Fibroblast of villous mesenchyme (primary cell): ENCODE data around the gene ARMH3. TPM values are rescaled to one million over a fixed set of nuclear protein-coding genes. Genes with fewer than 3 reads are reported as not detected.
A peak's percentile ranks its signal among the peaks of the same experiment; 100 is the strongest.

Source experiments
- DNase-seq: peaks from one replicate; pipeline ENCODE4 v3.0.0-alpha.2; 2010; ENCODE audit warnings: low read depth
- H3K4me3 ChIP-seq: 2 replicates; pipeline ENCODE4 v1.5.1; 2011; ENCODE audit warnings: low read depth, mild to moderate bottlenecking, low read length
- total RNA-seq: library from RNA; depleted of rRNA; stranded (reverse); fragments of >200 nt; gene quantifications from 2 replicates; pipeline ENCODE4 v1.2.3, GENCODE V29; 2012
- TF ChIP-seq, protein P1 (sequence below): IDR thresholded peaks from 2 replicates; pipeline ENCODE4 v1.5.1; 2012; ENCODE audit warnings: low read depth, mild to moderate bottlenecking, low read length; ENCODE audit not compliant: insufficient read depth

Gene ARMH3
- total RNA-seq, 1 donor, result 10.4 TPM

DNA sequence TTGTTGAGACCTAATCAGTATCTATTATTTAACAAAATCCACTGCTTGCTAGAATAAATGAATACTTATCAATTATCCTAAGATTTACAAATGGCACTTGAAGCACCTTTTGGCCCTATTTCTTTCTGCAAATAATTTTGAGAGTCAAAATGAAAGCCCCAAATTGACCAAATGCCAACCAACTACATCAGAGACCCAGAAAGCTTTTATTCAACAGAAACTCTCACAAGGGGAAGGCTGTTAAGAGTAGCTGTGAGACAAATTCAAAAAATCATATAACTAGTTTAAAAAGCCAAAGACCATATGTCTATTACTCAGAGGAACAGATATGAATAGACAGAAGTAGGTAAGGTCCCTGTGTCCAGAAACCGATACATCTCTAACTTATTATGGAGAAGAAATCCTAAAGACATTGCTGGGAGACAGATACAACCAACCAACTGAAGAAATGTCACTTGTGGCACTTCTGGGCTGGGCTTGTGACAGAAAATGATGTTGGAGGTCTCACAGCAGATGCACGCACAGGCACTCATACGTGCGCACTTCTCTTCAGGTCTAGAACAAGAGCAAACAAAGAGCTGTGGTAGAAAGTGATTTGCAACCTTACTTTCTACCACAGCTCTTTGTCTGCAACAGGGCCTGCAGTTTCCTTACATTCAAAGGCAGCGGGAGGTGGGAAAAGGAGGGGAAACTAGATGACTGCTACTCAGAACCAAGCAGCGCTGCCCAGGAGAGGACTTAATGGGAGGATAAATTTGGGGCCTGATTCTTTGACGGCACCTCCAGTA is 153.7 kb downstream of the ARMH3 start:
- TF ChIP-seq, protein P1, sequence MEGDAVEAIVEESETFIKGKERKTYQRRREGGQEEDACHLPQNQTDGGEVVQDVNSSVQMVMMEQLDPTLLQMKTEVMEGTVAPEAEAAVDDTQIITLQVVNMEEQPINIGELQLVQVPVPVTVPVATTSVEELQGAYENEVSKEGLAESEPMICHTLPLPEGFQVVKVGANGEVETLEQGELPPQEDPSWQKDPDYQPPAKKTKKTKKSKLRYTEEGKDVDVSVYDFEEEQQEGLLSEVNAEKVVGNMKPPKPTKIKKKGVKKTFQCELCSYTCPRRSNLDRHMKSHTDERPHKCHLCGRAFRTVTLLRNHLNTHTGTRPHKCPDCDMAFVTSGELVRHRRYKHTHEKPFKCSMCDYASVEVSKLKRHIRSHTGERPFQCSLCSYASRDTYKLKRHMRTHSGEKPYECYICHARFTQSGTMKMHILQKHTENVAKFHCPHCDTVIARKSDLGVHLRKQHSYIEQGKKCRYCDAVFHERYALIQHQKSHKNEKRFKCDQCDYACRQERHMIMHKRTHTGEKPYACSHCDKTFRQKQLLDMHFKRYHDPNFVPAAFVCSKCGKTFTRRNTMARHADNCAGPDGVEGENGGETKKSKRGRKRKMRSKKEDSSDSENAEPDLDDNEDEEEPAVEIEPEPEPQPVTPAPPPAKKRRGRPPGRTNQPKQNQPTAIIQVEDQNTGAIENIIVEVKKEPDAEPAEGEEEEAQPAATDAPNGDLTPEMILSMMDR, result no peak
- H3K4me3 ChIP-seq, result no peak overlapping the region
- DNase-seq, result no peak

DNA sequence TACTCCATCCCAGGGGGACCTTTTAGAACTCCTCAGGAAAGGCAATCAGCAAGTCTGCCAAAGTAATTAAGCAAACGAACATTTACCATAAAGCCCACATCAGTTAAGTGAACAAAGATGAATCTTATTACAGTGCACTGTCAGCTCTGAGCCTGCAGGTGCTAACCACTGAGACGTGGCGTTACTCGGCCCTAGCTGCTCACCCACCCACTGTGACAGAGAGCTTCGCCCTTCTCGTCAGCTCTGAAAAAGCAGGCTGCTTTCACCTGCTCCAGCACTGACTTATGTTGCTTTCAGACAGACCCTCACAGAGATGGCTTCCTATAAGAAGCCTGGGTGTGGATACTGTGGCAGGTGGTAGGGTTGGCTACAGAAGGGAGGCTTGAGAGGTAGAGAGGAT is 154.6 kb downstream of the ARMH3 start:
- no peak for DNase-seq
- no peak overlapping the region for H3K4me3 ChIP-seq
- TF ChIP-seq, protein P1, result no peak

DNA sequence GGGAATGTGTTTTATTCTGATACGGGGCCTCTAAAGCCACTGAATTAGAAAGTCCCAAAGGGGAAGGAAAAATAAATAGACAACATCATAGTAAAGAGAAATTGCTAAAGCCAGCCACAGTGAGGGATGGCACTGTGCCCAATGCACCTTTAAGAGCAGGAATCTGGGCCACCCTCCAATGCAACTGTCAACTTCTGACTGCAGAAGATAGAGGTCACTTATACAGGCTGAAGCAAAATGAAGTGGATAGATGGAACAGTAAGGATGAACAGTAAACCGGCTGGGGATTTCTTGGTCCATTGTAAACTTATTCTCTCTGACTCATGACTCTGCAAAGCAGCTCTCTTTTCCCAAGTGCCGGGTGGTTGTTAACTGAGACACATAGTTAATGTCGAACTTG is 158.3 kb downstream of the ARMH3 start:
- peak; percentile 35 for DNase-seq
- TF ChIP-seq, protein P1, result no peak
- no peak overlapping the region for H3K4me3 ChIP-seq

DNA sequence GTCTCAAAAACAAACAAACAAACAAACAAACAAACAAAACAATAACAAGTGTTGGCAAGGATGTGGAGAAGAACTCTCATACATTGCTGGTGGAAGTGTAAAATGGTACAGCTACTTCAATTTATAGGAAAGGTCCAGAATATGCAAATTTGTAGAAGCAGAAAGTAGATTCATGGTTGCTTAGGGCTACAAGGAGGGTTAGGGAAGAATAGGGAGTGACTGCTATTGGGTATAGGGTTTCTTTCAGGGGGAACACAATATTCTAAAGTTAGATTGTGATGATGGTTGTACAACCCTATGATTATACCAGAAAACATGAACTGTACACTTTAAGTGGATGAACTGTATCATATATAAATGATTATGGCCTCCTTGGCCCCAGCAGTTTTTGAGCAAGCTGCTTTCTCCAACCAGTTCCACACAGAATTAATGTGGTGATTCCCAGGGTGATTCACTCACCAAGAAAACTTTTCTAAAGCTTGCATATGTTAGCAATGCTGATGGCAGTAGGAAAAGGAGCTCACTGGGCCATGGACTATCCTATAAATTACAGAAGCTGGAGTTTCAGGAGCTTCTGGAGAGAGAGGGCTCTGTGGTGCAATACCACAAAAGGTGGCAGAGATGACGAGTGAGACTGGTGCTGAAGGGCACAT is 159.6 kb downstream of the ARMH3 start:
- no peak for DNase-seq
- H3K4me3 ChIP-seq, result no peak overlapping the region
- TF ChIP-seq, protein P1, result no peak

DNA sequence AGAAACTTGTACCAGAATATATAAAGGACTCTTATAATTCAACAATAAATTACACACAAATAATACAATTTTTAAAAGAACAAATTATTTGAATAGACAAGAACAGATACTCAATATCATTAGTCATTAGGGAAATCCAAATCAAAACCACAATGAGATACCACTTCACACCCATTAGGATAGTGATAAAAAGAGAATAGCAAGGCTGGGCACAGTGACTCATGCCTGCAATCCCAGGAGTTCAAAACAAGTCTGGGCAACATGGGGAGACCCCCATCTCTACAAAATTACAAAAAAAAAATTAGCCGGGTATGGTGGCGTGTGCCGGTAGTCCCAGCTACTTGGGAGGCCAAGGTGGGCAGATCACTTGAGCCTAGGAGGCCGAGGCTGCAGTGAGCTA is 160.2 kb downstream of the ARMH3 start:
- TF ChIP-seq, protein P1, result no peak
- no peak for DNase-seq
- no peak overlapping the region for H3K4me3 ChIP-seq

DNA sequence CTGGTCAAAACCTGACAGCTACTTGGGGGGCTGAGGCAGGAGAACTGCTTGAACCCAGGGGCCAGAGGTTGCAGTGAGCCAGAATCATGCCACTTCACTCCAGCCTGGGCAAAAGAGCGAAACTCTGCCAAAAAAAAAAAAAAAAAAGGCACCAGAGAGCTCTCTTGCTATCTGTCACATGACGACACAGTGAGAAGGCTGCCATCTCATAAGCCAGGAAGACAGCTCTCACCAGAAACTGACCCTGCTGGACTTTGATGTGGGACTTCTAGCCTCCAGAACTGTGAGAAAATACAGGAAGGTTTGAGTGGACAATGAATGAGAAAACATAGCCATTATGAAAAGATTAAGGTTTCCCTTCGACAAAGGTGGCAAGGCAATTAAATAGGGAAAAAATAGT is 161.2 kb downstream of the ARMH3 start:
- H3K4me3 ChIP-seq, result no peak overlapping the region
- TF ChIP-seq, protein P1, result no peak
- DNase-seq, result no peak
